SK-N-SH (cell line): ENCODE measurements around the gene TSPAN10. TPM values are rescaled to one million over a fixed set of nuclear protein-coding genes. Genes with fewer than 3 reads are reported as not detected.

Experiments
- CTCF ChIA-PET: fragments of 300-600, 350-600 bp; formaldehyde crosslinking; extraction: SDS; loops from one replicate; lab custom pipeline; 2021; lab: Yijun Ruan, JAX
- POLR2A ChIA-PET: fragments of 350-600 bp; sonication (Branson Sonifier 250); formaldehyde crosslinking; extraction: SDS; loops from one replicate; lab custom pipeline; 2020; ENCODE audit warnings: antibody characterized with exemption, inconsistent platforms; lab: Yijun Ruan, JAX
- DNase-seq: peaks from one replicate; pipeline ENCODE4 v3.0.0; 2012
- H2AFZ ChIP-seq: fragments of 200-600 bp; sonication (generic); 2 replicates; pipeline ENCODE4 v1.8.1; 2016; ENCODE audit warnings: antibody characterized with exemption, mild to moderate bottlenecking, low read depth
- H3F3A ChIP-seq: fragments of 200-600 bp; sonication (generic); replicated peaks from 2 replicates; pipeline ENCODE3; 2016; ENCODE audit warnings: antibody characterized with exemption, mild to moderate bottlenecking; ENCODE audit not compliant: insufficient read depth
- H3K27ac ChIP-seq, 2 experiments: fragments of 200-500 bp in 1 of 2; fragments of 200-600 bp in 1 of 2; sonication (Bioruptor generic) in 1 of 2; sonication (generic), shearing (Covaris generic) in 1 of 2; 2 replicates each; pipeline versions ENCODE4 v1.5.1 to v1.6.1; 2014 to 2016; ENCODE audit warnings: low read depth in 2 of 2, inconsistent platforms in 1 of 2, low read length in 1 of 2, mild to moderate bottlenecking in 1 of 2, mixed read lengths in 1 of 2
- H3K27me3 ChIP-seq: fragments of 200-600 bp; sonication (generic), shearing (Covaris generic); 2 replicates; pipeline ENCODE4 v1.6.1; 2016; ENCODE audit warnings: mixed run types; ENCODE audit not compliant: insufficient read depth
- H3K36me3 ChIP-seq, 2 experiments: fragments of 200-500 bp in 1 of 2; fragments of 200-600 bp in 1 of 2; sonication (Bioruptor generic) in 1 of 2; sonication (generic) in 1 of 2; replicated peaks in 1 of 2; 2 replicates each; pipeline versions ENCODE3 to v1.5.1; 2014 to 2016; ENCODE audit warnings: low read length in 1 of 2, mild to moderate bottlenecking in 1 of 2; ENCODE audit not compliant: insufficient read depth in 2 of 2, control insufficient read depth in 1 of 2
- H3K4me1 ChIP-seq, 2 experiments: fragments of 200-500 bp in 1 of 2; fragments of 200-600 bp in 1 of 2; sonication (Bioruptor generic) in 1 of 2; sonication (generic), shearing (Covaris generic) in 1 of 2; 2 replicates each; pipeline versions ENCODE4 v1.5.1 to v1.6.1; 2014 to 2016; ENCODE audit warnings: low read depth in 1 of 2, low read length in 1 of 2, mixed run types in 1 of 2; ENCODE audit not compliant: insufficient read depth in 2 of 2, control insufficient read depth in 1 of 2
- H3K4me2 ChIP-seq: fragments of 200-600 bp; sonication (generic), shearing (Covaris generic); 2 replicates; pipeline ENCODE4 v1.6.1; 2017; ENCODE audit warnings: mixed run types
- H3K4me3 ChIP-seq, 2 experiments: fragments of 200-500 bp in 1 of 2; fragments of 200-600 bp in 1 of 2; sonication (Bioruptor generic) in 1 of 2; sonication (generic), shearing (Covaris generic) in 1 of 2; 2 replicates each; pipeline versions ENCODE4 v1.5.1 to v1.8.1; 2014 to 2016; ENCODE audit warnings: low read depth in 2 of 2, inconsistent platforms in 1 of 2, low read length in 1 of 2, mild to moderate bottlenecking in 1 of 2, mixed read lengths in 1 of 2, moderate library complexity in 1 of 2
- H3K79me2 ChIP-seq: fragments of 200-600 bp; sonication (generic); 2 replicates; pipeline ENCODE4 v1.8.1; 2017; ENCODE audit warnings: mild to moderate bottlenecking; ENCODE audit not compliant: insufficient read depth
- H3K9ac ChIP-seq: fragments of 200-600 bp; sonication (generic); 2 replicates; pipeline ENCODE4 v1.6.1; 2017; ENCODE audit warnings: mixed run types
- H3K9me2 ChIP-seq: fragments of 200-600 bp; sonication (generic); 2 replicates; pipeline ENCODE4 v1.6.1; 2017; ENCODE audit warnings: mixed run types
- H3K9me3 ChIP-seq: fragments of 200-600 bp; sonication (generic); 2 replicates; pipeline ENCODE4 v1.6.1; 2017; ENCODE audit warnings: mixed run types, mild to moderate bottlenecking, moderate library complexity
- H4K20me1 ChIP-seq: fragments of 200-600 bp; sonication (generic); 2 replicates; pipeline ENCODE4 v1.6.1; 2017; ENCODE audit warnings: mild to moderate bottlenecking, mixed run types; ENCODE audit not compliant: insufficient read depth
- ELF1 ChIP-seq: IDR thresholded peaks from 2 replicates; pipeline ENCODE4 v1.4.0; 2012
- EP300 ChIP-seq, 2 experiments: IDR thresholded peaks; 2 replicates each; pipeline versions ENCODE4 v1.4.0 to v1.6.1; 2012; ENCODE audit warnings: borderline replicate concordance in 1 of 2, low read depth in 1 of 2, low read length in 1 of 2
- EZH2phosphoT487 ChIP-seq: fragments of 200-600 bp; sonication (generic); IDR thresholded peaks from 2 replicates; pipeline ENCODE4 v1.6.1; 2017; ENCODE audit warnings: low read depth, mixed run types, mild to moderate bottlenecking, antibody characterized with exemption, moderate library complexity, borderline replicate concordance
- FOSL2 ChIP-seq: IDR thresholded peaks from 2 replicates; pipeline ENCODE4 v1.4.0; 2012; ENCODE audit warnings: low read depth, mild to moderate bottlenecking, moderate library complexity, borderline replicate concordance
- FOXJ3 ChIP-seq: sonication (generic); formaldehyde crosslinking; IDR thresholded peaks from 2 replicates; pipeline ENCODE4 v1.5.1; 2020; ENCODE audit warnings: mild to moderate bottlenecking, missing genetic modification reagents
- GABPA ChIP-seq: IDR thresholded peaks from 2 replicates; pipeline ENCODE4 v1.4.0; 2012; ENCODE audit warnings: low read depth, mild to moderate bottlenecking
- GATA2 ChIP-seq: sonication (generic); formaldehyde crosslinking; IDR thresholded peaks from 2 replicates; pipeline ENCODE4 v1.5.0; 2020; ENCODE audit warnings: mild to moderate bottlenecking, missing genetic modification reagents
- JUND ChIP-seq: IDR thresholded peaks from 2 replicates; pipeline ENCODE4 v1.4.0; 2012
- MXI1 ChIP-seq: IDR thresholded peaks from 2 replicates; pipeline ENCODE4 v1.6.1; 2012; ENCODE audit warnings: mild to moderate bottlenecking, low read depth, low read length, improper control_type of control experiment
- RAD21 ChIP-seq: IDR thresholded peaks from 2 replicates; pipeline ENCODE4 v1.6.1; 2012; ENCODE audit warnings: mild to moderate bottlenecking, low read length
- REST ChIP-seq: IDR thresholded peaks from 2 replicates; pipeline ENCODE4 v1.6.1; 2012; ENCODE audit warnings: mild to moderate bottlenecking, low read depth, low read length, moderate library complexity
- SMC3 ChIP-seq: IDR thresholded peaks from 2 replicates; pipeline ENCODE4 v1.6.1; 2012; ENCODE audit warnings: low read depth, low read length, improper control_type of control experiment
- TAF1 ChIP-seq: IDR thresholded peaks from 2 replicates; pipeline ENCODE4 v1.6.1; 2012; ENCODE audit warnings: low read depth, mild to moderate bottlenecking, low read length, moderate library complexity, borderline replicate concordance
- TCF12 ChIP-seq: IDR thresholded peaks from 2 replicates; pipeline ENCODE4 v1.4.0; 2012
- TEAD4 ChIP-seq: IDR thresholded peaks from 2 replicates; pipeline ENCODE4 v1.4.0; 2012; ENCODE audit warnings: mild to moderate bottlenecking, borderline replicate concordance; ENCODE audit not compliant: insufficient read depth
- USF2 ChIP-seq: fragments of 150-350 bp; IDR thresholded peaks from 2 replicates; pipeline ENCODE4 v1.6.1; 2017; ENCODE audit warnings: antibody characterized with exemption, low read length, low read depth, borderline replicate concordance
- WGBS: methylation state at CpG from one replicate; pipeline ENCODE4 v1.1.6; 2017; ENCODE audit warnings: low lambda C conversion rate; 5-methylcytosine and 5-hydroxymethylcytosine counted together
- polyA plus RNA-seq, 3 experiments: library from polyadenylated mRNA; depleted of rRNA; stranded (reverse); fragments of >200 nt; gene quantifications; 2 replicates each; pipeline ENCODE4 v1.2.3, GENCODE V29; 2012
- TF ChIP-seq, protein P1 (sequence below): IDR thresholded peaks from 2 replicates; pipeline ENCODE4 v1.4.0; 2012; ENCODE audit warnings: low read depth, borderline replicate concordance
- TF ChIP-seq, protein P2 (sequence below): fragments of 150-350 bp; IDR thresholded peaks from 2 replicates; pipeline ENCODE4 v1.6.1; 2016; ENCODE audit warnings: mild to moderate bottlenecking, low read depth, low read length
- TF ChIP-seq, protein P3 (sequence below): IDR thresholded peaks from 2 replicates; pipeline ENCODE4; 2012

The TSPAN10 gene
- polyA plus RNA-seq, 1 of the 3 experiments (the other 2 are of a cell fraction) = 6.0 TPM

GRCh38 chr17:81694810-81695209 is 57.8 kb downstream of the TSPAN10 start:
- Histone ChIP-seq H3K4me2 (no peak overlapping the region), H2AFZ (no peak overlapping the region), H3F3A (peaks cover 31% of the 10 kb centered on the region), H3K27me3 (no peaks in the 10 kb centered on the region), H3K4me1 (no peaks in the 10 kb centered on the region), H3K9me3 (no peaks in the 10 kb centered on the region), H3K4me3 (no peak overlapping the region), H4K20me1 (peaks cover 56% of the 10 kb centered on the region), H3K79me2 (peaks cover 94% of the 10 kb centered on the region), H3K36me3 (peaks cover 47 to 88% of the 10 kb centered on the region in 2 experiments), H3K27ac (no peak overlapping the region), H3K9ac (no peak overlapping the region), H3K9me2 (no peaks in the 10 kb centered on the region)
- 98% methylated on average over 19 of the region's 19 CpGs for WGBS
- POLR2A ChIA-PET = interaction anchor here (1.3 to 3.2 kb wide), 2 partner anchors 11 kb away, joined by 5 to 14 read pairs; partner anchors contain the start of genes ARL16 and HGS
- DNase-seq = no peak
- TF ChIP-seq TEAD4 (no peak), SMC3 (no peak), FOSL2 (no peak), GABPA (no peak), GATA2 (CRISPR knock-in tag) (no peak), TCF12 (no peak), FOXJ3 (CRISPR knock-in tag) (no peak)
- TF ChIP-seq, protein P1, sequence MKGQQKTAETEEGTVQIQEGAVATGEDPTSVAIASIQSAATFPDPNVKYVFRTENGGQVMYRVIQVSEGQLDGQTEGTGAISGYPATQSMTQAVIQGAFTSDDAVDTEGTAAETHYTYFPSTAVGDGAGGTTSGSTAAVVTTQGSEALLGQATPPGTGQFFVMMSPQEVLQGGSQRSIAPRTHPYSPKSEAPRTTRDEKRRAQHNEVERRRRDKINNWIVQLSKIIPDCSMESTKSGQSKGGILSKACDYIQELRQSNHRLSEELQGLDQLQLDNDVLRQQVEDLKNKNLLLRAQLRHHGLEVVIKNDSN = no peak
- CTCF ChIA-PET = interaction anchor here (1.4 to 1.8 kb wide), 4 partner anchors 10 to 23 kb away, joined by 3 to 9 read pairs (median 4); no protein-coding TSS in a partner anchor

- Histone ChIP-seq H3K9me2 (no peaks in the 10 kb centered on the region), H3F3A (peaks cover 31% of the 10 kb centered on the region), H3K4me2 (no peak overlapping the region), H3K4me3 (no peak overlapping the region), H3K4me1 (no peaks in the 10 kb centered on the region), H2AFZ (no peak overlapping the region), H4K20me1 (peaks cover 52% of the 10 kb centered on the region), H3K36me3 (peaks cover 49 to 84% of the 10 kb centered on the region in 2 experiments), H3K9me3 (no peaks in the 10 kb centered on the region), H3K9ac (no peak overlapping the region), H3K27ac (no peak overlapping the region), H3K27me3 (no peaks in the 10 kb centered on the region), H3K79me2 (peaks cover 94% of the 10 kb centered on the region)
- WGBS = 90% methylated on average over 2 of the region's 6 CpGs
- CTCF ChIA-PET = interaction anchor here (0.6 to 1.8 kb wide), 4 partner anchors 17 to 24 kb away, joined by 3 to 9 read pairs (median 3); no protein-coding TSS in a partner anchor
- POLR2A ChIA-PET = interaction anchor here (0.7 to 1.3 kb wide), 2 partner anchors 12 kb away, joined by 3 to 5 read pairs; partner anchors contain the start of genes ARL16 and HGS
- DNase-seq = no peak
- TF ChIP-seq USF2 = no peak
- TF ChIP-seq, protein P2, sequence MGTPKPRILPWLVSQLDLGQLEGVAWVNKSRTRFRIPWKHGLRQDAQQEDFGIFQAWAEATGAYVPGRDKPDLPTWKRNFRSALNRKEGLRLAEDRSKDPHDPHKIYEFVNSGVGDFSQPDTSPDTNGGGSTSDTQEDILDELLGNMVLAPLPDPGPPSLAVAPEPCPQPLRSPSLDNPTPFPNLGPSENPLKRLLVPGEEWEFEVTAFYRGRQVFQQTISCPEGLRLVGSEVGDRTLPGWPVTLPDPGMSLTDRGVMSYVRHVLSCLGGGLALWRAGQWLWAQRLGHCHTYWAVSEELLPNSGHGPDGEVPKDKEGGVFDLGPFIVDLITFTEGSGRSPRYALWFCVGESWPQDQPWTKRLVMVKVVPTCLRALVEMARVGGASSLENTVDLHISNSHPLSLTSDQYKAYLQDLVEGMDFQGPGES = no peak
- no peak for TF ChIP-seq EZH2phosphoT487
- TF ChIP-seq MXI1 = no peak
- TF ChIP-seq ELF1 = no peak
- TF ChIP-seq EP300 (IDR thresholded peaks at IDR 0.05; ENCODE audit: borderline replicate concordance in 1 of 2, low read depth in 1 of 2, low read length in 1 of 2) = no peak
- TF ChIP-seq REST = no peak
- TF ChIP-seq, protein P3, sequence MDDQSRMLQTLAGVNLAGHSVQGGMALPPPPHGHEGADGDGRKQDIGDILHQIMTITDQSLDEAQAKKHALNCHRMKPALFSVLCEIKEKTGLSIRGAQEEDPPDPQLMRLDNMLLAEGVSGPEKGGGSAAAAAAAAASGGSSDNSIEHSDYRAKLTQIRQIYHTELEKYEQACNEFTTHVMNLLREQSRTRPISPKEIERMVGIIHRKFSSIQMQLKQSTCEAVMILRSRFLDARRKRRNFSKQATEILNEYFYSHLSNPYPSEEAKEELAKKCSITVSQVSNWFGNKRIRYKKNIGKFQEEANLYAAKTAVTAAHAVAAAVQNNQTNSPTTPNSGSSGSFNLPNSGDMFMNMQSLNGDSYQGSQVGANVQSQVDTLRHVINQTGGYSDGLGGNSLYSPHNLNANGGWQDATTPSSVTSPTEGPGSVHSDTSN = no peak
- no peak for TF ChIP-seq JUND
- TF ChIP-seq GATA2 (CRISPR knock-in tag) = no peak
- no peak for TF ChIP-seq TAF1
- TF ChIP-seq RAD21 = no peak
Measured at GRCh38 chr17:81695211-81695610, 58.2 kb downstream of the TSPAN10 start.
